Pancreas (tissue), 10 donors: ENCODE results near the gene ARL4A. TPM values are rescaled to one million over a fixed set of nuclear protein-coding genes. Genes with fewer than 3 reads are reported as not detected.

ENCODE experiments used
- ATAC-seq, 4 donors: fragments of 200-7000 bp; cut with Tn5 transposase; one replicate each; pipeline versions ENCODE4 v1.8.0 to v1.9.1; 2020; ENCODE audit warnings: mild to moderate bottlenecking in 4 of 4, moderate library complexity in 4 of 4
- DNase-seq, 6 donors: peaks; one replicate each; pipeline ENCODE4 v3.0.0-alpha.2; 2020
- FAIRE-seq: peaks from 2 replicates; lab custom pipeline; 2012; peaks lifted over from hg19 to GRCh38; lab: Jason Lieb, UNC
- H3K27ac ChIP-seq, 4 donors: fragments of 200-600 bp; sonication (generic); 1 replicate in 3 of 4; 2 replicates in 1 of 4; pipeline versions ENCODE4 v1.5.0 to v1.8.0; 2020
- H3K27me3 ChIP-seq, 4 donors: fragments of 200-600 bp; one replicate each; pipeline ENCODE4 v1.8.0; 2021
- H3K36me3 ChIP-seq, 3 donors: fragments of 200-600 bp; sonication (generic) in 1 of 3; one replicate each; pipeline versions ENCODE4 v1.5.0 to v1.8.0; 2020 to 2021
- H3K4me1 ChIP-seq, 3 donors: fragments of 200-600 bp; one replicate each; pipeline ENCODE4 v1.8.0; 2021
- H3K4me3 ChIP-seq, 4 donors: fragments of 200-600 bp; sonication (generic) in 2 of 4; one replicate each; pipeline versions ENCODE4 v1.5.0 to v1.8.0; 2020 to 2021
- H3K9me3 ChIP-seq, 4 donors: fragments of 200-600 bp; one replicate each; pipeline ENCODE4 v1.8.0; 2021
- CTCF ChIP-seq, 4 donors: fragments of 200-600 bp; sonication (generic) in 3 of 4; IDR thresholded peaks; one replicate each; pipeline versions ENCODE4 v1.5.0 to v1.8.0; 2021; ENCODE audit warnings: antibody characterized with exemption in 4 of 4
- WGBS, 2 donors: extraction: QIAGEN DNeasy Blood & Tissue Kit; methylation state at CpG; one replicate each; pipeline ENCODE4 v1.1.7; 2013; 5-methylcytosine and 5-hydroxymethylcytosine counted together
- intact Hi-C, 3 donors: fragments of 100-400 bp; cut with DNase I; formaldehyde crosslinking; loops; one replicate each; pipeline versions ENCODE4 v1.11.1 to v1.14.2; 2022
- polyA plus RNA-seq, 2 donors: library from polyadenylated mRNA; stranded (reverse); fragments of 200-250 nt; gene quantifications; one replicate each; pipeline ENCODE4 v1.2.3, GENCODE V29; 2013
- total RNA-seq, 6 donors: library from RNA; stranded (reverse); fragmentation: NEBNext Ultra II Directional in 4 of 6; extraction: Animal tissue kit (Norgen Biotek cat#: 25700) in 4 of 6; gene quantifications; one replicate each; pipeline versions ENCODE4 v1.2.1 to v1.2.4, GENCODE V29; 2021 to 2023
- donor health status: healthy with polysubstance abuse.
- donor health status: DM: no; HTN: no; CAD: no; lungs with moderate emphysema.
- donor health status: DM: no; HTN: no; CAD: no.
- donor health status: control.
- donor health status: control.
- donor health status: Bipolar disorder and iron deficiency.
- donor health status: DM: yes; HTN: yes; CAD: no.
- donor health status: DM: no; HTN: no; CAD: no.
- donor health status: DM: no; HTN: no; CAD: no.
- donor health status: DM: yes; HTN: yes; CAD: no.

The ARL4A gene
- total and polyA plus RNA-seq, 8 donors: 1.9 to 8.6 (median 4.2) TPM

DNA sequence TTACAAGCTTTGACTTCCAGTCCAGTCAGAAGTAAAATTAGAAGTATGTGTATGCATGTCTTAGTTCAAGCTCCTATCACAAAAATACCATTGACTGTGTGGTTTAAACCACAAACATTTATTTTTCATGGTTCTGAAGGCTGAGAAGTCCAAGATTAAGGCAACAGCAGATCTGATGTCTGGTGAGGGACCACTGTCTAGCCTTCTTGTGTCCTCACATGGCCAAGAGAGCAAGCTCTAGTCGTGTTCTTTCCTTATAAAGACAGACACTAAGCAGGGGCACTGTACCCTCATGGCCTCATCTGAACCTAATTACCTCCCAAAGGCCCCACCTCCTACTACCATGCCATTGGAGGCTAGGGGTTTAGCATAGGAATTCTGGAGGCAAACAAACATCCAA is 41.3 kb upstream of the ARL4A start:
- Histone ChIP-seq H3K4me3 (no peak overlapping the region), H3K9me3 (no peaks in the 10 kb centered on the region), H3K4me1 (no peaks in the 10 kb centered on the region), H3K27ac (no peak overlapping the region), H3K27me3 (no peaks in the 10 kb centered on the region), H3K36me3 (no peaks in the 10 kb centered on the region)
- intact Hi-C loops: loop anchor here in 1 of 3 donors (10.0 kb wide), 1 partner anchor 619 kb away; no protein-coding TSS in a partner anchor
- FAIRE-seq (no peak), ATAC-seq (no peak), DNase-seq (no peak)
- WGBS, 2 donors: 66 to 68% methylated on average over 1 of the region's 1 CpG
- no peak for TF ChIP-seq CTCF (IDR thresholded peaks at IDR 0.05)

- Histone ChIP-seq H3K27ac (no peak overlapping the region), H3K9me3 (no peaks in the 10 kb centered on the region)
- intact Hi-C loops: loop anchor here in 1 of 3 donors (10.0 kb wide), 1 partner anchor 617 kb away; no protein-coding TSS in a partner anchor
Observed at GRCh38 chr7:12647364-12648219, 39.8 kb upstream of the ARL4A start.

DNA sequence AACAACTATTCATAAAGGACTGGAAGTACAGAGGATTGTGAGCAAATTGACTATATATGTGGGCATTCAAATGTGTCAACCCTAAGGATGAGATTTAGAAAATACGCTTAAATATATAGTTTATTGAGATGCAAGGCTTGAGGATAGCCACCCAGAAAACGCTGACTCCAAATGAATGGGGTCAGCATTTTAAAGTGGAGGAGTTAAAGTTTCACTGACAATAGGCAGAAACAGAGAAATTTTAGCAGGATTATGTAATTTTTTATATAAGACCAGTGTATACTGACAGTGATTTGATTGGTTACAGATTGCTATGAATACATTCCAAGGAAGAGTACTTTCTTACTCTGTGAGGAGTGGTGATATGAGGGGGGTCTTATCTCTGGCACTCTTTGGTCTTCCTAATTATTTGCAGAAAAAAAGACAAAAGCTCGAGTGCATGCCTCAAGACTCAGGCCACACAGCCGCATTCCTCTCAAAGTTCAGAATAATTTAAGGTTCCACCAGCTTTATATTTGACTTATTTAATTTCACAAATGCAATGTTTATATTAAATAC is 38.6 kb upstream of the ARL4A start:
- ATAC-seq (no peak), DNase-seq (no peak), FAIRE-seq (no peak)
- Histone ChIP-seq H3K4me3 (no peak overlapping the region), H3K27ac (no peak overlapping the region), H3K27me3 (no peaks in the 10 kb centered on the region), H3K4me1 (no peaks in the 10 kb centered on the region), H3K9me3 (no peaks in the 10 kb centered on the region), H3K36me3 (no peaks in the 10 kb centered on the region)
- no peak for TF ChIP-seq CTCF (IDR thresholded peaks at IDR 0.05)
- WGBS, 2 donors: 85 to 88% methylated on average over 4 of the region's 4 CpGs
- intact Hi-C loops: loop anchor here in 1 of 3 donors (10.0 kb wide), 1 partner anchor 616 kb away; no protein-coding TSS in a partner anchor

More at GRCh38 chr7:12647364-12648219, 39.8 kb upstream of the ARL4A start:
- WGBS, 2 donors: 52 to 58% methylated on average over 6 of the region's 6 CpGs
- Histone ChIP-seq H3K4me1 (no peaks in the 10 kb centered on the region), H3K36me3 (no peaks in the 10 kb centered on the region), H3K4me3 (no peak overlapping the region), H3K27me3 (no peaks in the 10 kb centered on the region)
- FAIRE-seq (no peak), ATAC-seq (peak; percentile 49 to 81 (median 54)), DNase-seq (peak in 2 of 6 donors; percentile 6 to 33)
- no peak for TF ChIP-seq CTCF (IDR thresholded peaks at IDR 0.05)

DNA sequence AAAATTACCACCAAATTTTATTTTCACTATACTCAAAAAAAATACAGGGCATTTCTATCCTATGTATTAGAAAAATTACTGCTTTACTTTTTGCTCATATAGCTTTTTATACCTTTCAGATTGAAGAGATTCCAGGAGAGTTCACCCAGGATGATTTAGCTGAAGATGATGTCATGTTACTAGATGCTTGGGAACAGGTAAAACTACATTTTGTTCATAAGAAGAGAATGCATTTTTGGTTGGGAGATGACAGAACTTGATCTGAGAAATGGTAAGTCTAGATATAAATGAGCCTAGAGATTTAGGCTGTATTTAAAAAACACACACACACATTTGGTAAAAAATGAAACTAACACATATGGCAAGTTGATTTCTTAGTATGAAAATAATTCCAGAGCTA is 38.1 kb upstream of the ARL4A start:
- TF ChIP-seq CTCF (IDR thresholded peaks at IDR 0.05): no peak
- H3K4me1 ChIP-seq: no peaks in the 10 kb centered on the region
- no peak for DNase-seq
- no peak for FAIRE-seq
- no peak overlapping the region for H3K27ac ChIP-seq
- intact Hi-C loops: loop anchor here in 1 of 3 donors (10.0 kb wide), 1 partner anchor 615 kb away; no protein-coding TSS in a partner anchor
- no peaks in the 10 kb centered on the region for H3K9me3 ChIP-seq
- ATAC-seq: no peak
- no peak overlapping the region for H3K4me3 ChIP-seq
- no peaks in the 10 kb centered on the region for H3K27me3 ChIP-seq
- no peaks in the 10 kb centered on the region for H3K36me3 ChIP-seq
